ENCODE data around the gene SELL. TPM values are rescaled to one million over a fixed set of nuclear protein-coding genes. Genes with fewer than 3 reads are reported as not detected.
A peak's percentile ranks its signal among the peaks of the same experiment; 100 is the strongest.
"Not testable (repeated sequence)": the region's sequence is repeated elsewhere in the genome, so short reads cannot be mapped to it uniquely, and the experiment has no call there.

The SELL gene
- total RNA-seq, 1 experiment from 2014 or later, result 6.2 TPM

GRCh38 chr1:169676001-169676400, 35.4 kb downstream of the SELL start:
- no peak for TF ChIP-seq CTCF (IDR thresholded peaks at IDR 0.05; ENCODE audit: unreplicated experiment)
- H3K4me3 Mint-ChIP-seq (ENCODE audit: low read depth, unreplicated experiment), result peak overlapping the region; percentile 3
- no TSS peak for BruUV-seq (replicated peaks)
- no peaks in the 10 kb centered on the region for H3K27me3 Mint-ChIP-seq (ENCODE audit: unreplicated experiment)
- DNase-seq, result peak; percentile 61
- CTCF ChIA-PET, result interaction anchor here (0.6 to 1.3 kb wide), 4 partner anchors 20 to 126 kb away, joined by 3 to 4 read pairs (median 4); partner anchors contain the start of gene METTL18
- H3K36me3 Mint-ChIP-seq (ENCODE audit: insufficient read depth, unreplicated experiment), result peaks cover 16% of the 10 kb centered on the region
- peaks cover 39% of the 10 kb centered on the region for H3K4me1 Mint-ChIP-seq (ENCODE audit: low read depth, unreplicated experiment)
- peak overlapping the region; percentile 84 for H3K27ac Mint-ChIP-seq (ENCODE audit: unreplicated experiment)
- peaks cover 3% of the 10 kb centered on the region for H3K9me3 Mint-ChIP-seq (ENCODE audit: low read depth, unreplicated experiment)
- intact Hi-C loops (cut with micrococcal nuclease; ENCODE audit: unreplicated experiment), result no loop called here

GRCh38 chr1:169670836-169671235, 40.6 kb downstream of the SELL start:
- Mint-ChIP-seq H3K4me3 (ENCODE audit: low read depth, unreplicated experiment) (no peak overlapping the region), H3K36me3 (ENCODE audit: insufficient read depth, unreplicated experiment) (peaks cover 4% of the 10 kb centered on the region), H3K27ac (ENCODE audit: unreplicated experiment) (no peak overlapping the region), H3K9me3 (ENCODE audit: low read depth, unreplicated experiment) (peaks cover 3% of the 10 kb centered on the region), H3K27me3 (ENCODE audit: unreplicated experiment) (no peaks in the 10 kb centered on the region), H3K4me1 (ENCODE audit: low read depth, unreplicated experiment) (peaks cover 21% of the 10 kb centered on the region)
- no peak for DNase-seq
- BruUV-seq (replicated peaks), result no TSS peak
- intact Hi-C loops (cut with micrococcal nuclease; ENCODE audit: unreplicated experiment), result no loop called here
- CTCF ChIA-PET, result interaction anchor here (0.9 kb wide), 1 partner anchor 13 kb away, joined by 3 read pairs; no protein-coding TSS in a partner anchor
- TF ChIP-seq CTCF (IDR thresholded peaks at IDR 0.05; ENCODE audit: unreplicated experiment), result no peak

GRCh38 chr1:169670244-169670643, 41.2 kb downstream of the SELL start:
- intact Hi-C loops (cut with micrococcal nuclease; ENCODE audit: unreplicated experiment); BruUV-seq (replicated peaks): not testable (repeated sequence)
- CTCF ChIA-PET, result interaction anchor here (0.9 kb wide), 1 partner anchor 12 kb away, joined by 3 read pairs; no protein-coding TSS in a partner anchor

GRCh38 chr1:169667699-169668596, 43.5 kb downstream of the SELL start:
- intact Hi-C loops (cut with micrococcal nuclease; ENCODE audit: unreplicated experiment); H3K4me1 Mint-ChIP-seq (ENCODE audit: low read depth, unreplicated experiment); H3K36me3 Mint-ChIP-seq (ENCODE audit: insufficient read depth, unreplicated experiment); BruUV-seq (replicated peaks); H3K27me3 Mint-ChIP-seq (ENCODE audit: unreplicated experiment); H3K9me3 Mint-ChIP-seq (ENCODE audit: low read depth, unreplicated experiment); H3K4me3 Mint-ChIP-seq (ENCODE audit: low read depth, unreplicated experiment); DNase-seq; H3K27ac Mint-ChIP-seq (ENCODE audit: unreplicated experiment): not testable (repeated sequence)
- CTCF ChIA-PET, result interaction anchor here (0.6 kb wide), 1 partner anchor 25 kb away, joined by 4 read pairs; no protein-coding TSS in a partner anchor

More at GRCh38 chr1:169670244-169670643, 41.2 kb downstream of the SELL start:
- not testable (repeated sequence) for H3K27ac Mint-ChIP-seq (ENCODE audit: unreplicated experiment); H3K36me3 Mint-ChIP-seq (ENCODE audit: insufficient read depth, unreplicated experiment); H3K27me3 Mint-ChIP-seq (ENCODE audit: unreplicated experiment); DNase-seq; H3K9me3 Mint-ChIP-seq (ENCODE audit: low read depth, unreplicated experiment); H3K4me3 Mint-ChIP-seq (ENCODE audit: low read depth, unreplicated experiment)
- peaks cover 15% of the 10 kb centered on the region for H3K4me1 Mint-ChIP-seq (ENCODE audit: low read depth, unreplicated experiment)

- H3K9me3 Mint-ChIP-seq (ENCODE audit: low read depth, unreplicated experiment); intact Hi-C loops (cut with micrococcal nuclease; ENCODE audit: unreplicated experiment); CTCF ChIA-PET; H3K4me3 Mint-ChIP-seq (ENCODE audit: low read depth, unreplicated experiment); H3K36me3 Mint-ChIP-seq (ENCODE audit: insufficient read depth, unreplicated experiment); BruUV-seq (replicated peaks); H3K27ac Mint-ChIP-seq (ENCODE audit: unreplicated experiment); H3K4me1 Mint-ChIP-seq (ENCODE audit: low read depth, unreplicated experiment); DNase-seq; H3K27me3 Mint-ChIP-seq (ENCODE audit: unreplicated experiment): not testable (repeated sequence)
Observed at GRCh38 chr1:169667227-169667639, 44.2 kb downstream of the SELL start.

- CTCF ChIA-PET; H3K36me3 Mint-ChIP-seq (ENCODE audit: insufficient read depth, unreplicated experiment); H3K27ac Mint-ChIP-seq (ENCODE audit: unreplicated experiment); H3K27me3 Mint-ChIP-seq (ENCODE audit: unreplicated experiment); intact Hi-C loops (cut with micrococcal nuclease; ENCODE audit: unreplicated experiment); BruUV-seq (replicated peaks); DNase-seq; H3K4me3 Mint-ChIP-seq (ENCODE audit: low read depth, unreplicated experiment); H3K9me3 Mint-ChIP-seq (ENCODE audit: low read depth, unreplicated experiment): not testable (repeated sequence)
- peaks cover 13% of the 10 kb centered on the region for H3K4me1 Mint-ChIP-seq (ENCODE audit: low read depth, unreplicated experiment)
Observed at GRCh38 chr1:169662680-169663079, 48.7 kb downstream of the SELL start.

GRCh38 chr1:169661066-169661465, 50.4 kb downstream of the SELL start:
- DNase-seq; H3K9me3 Mint-ChIP-seq (ENCODE audit: low read depth, unreplicated experiment); intact Hi-C loops (cut with micrococcal nuclease; ENCODE audit: unreplicated experiment); H3K4me3 Mint-ChIP-seq (ENCODE audit: low read depth, unreplicated experiment); H3K27ac Mint-ChIP-seq (ENCODE audit: unreplicated experiment); BruUV-seq (replicated peaks); H3K27me3 Mint-ChIP-seq (ENCODE audit: unreplicated experiment); H3K36me3 Mint-ChIP-seq (ENCODE audit: insufficient read depth, unreplicated experiment): not testable (repeated sequence)
- peaks cover 21% of the 10 kb centered on the region for H3K4me1 Mint-ChIP-seq (ENCODE audit: low read depth, unreplicated experiment)
- CTCF ChIA-PET, result interaction anchor here (0.6 kb wide), 1 partner anchor 1983 kb away, joined by 4 read pairs; no protein-coding TSS in a partner anchor

- H3K9me3 Mint-ChIP-seq (ENCODE audit: low read depth, unreplicated experiment); H3K27ac Mint-ChIP-seq (ENCODE audit: unreplicated experiment); H3K36me3 Mint-ChIP-seq (ENCODE audit: insufficient read depth, unreplicated experiment); H3K4me3 Mint-ChIP-seq (ENCODE audit: low read depth, unreplicated experiment); CTCF ChIA-PET; DNase-seq; H3K27me3 Mint-ChIP-seq (ENCODE audit: unreplicated experiment); BruUV-seq (replicated peaks); intact Hi-C loops (cut with micrococcal nuclease; ENCODE audit: unreplicated experiment): not testable (repeated sequence)
- H3K4me1 Mint-ChIP-seq (ENCODE audit: low read depth, unreplicated experiment), result peaks cover 32% of the 10 kb centered on the region
Observed at GRCh38 chr1:169658777-169659176, 52.6 kb downstream of the SELL start.

All from Calu3 (cell line).